ENCODE results near the gene SMG6. TPM values are rescaled to one million over a fixed set of nuclear protein-coding genes. Genes with fewer than 3 reads are reported as not detected.

SMG6 gene
- total and polyA plus RNA-seq, 2 of the 13 experiments (the other 11 are each of a cell fraction or from before 2014, with no cell fraction given) = 4.6 to 14.6 TPM

DNA sequence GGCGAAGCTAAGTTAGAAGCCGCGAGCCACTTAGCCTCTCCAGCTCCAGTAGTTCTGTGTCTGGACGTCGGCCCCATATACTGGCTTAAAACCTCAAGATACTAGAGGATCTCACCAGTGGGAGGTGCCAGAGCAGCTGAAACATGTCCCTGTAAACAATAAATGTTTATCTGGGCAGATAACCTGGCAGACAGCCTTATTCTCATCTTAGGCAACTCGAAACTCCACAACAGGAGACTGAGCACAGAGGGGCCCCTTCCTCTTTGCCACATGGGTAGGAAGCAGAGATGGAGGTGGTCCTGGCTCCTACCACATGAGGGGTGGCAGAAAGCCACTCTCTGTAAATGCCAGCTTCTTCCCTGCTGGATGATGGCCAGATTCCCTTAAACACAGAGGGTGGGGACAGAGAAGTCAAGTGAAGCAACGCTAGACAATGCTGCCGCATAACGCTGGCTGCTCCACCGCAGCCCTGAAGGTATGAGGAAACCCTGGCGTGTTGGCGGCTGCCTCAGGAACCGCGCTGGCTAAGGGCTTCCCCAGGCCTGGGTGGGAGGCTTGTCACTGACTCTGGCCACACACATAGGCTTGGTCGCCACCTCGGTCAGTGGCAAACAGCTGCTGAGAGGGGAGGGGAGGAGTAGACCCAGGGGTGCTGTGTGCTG, 180.8 kb downstream of the SMG6 start:
- CTCF ChIA-PET (ENCODE audit: low intra/inter-chr PET ratio, low total read pairs) = no interaction called here
- no peak overlapping the region for H3K4me2 ChIP-seq (ENCODE audit: low read depth, low read length)
- BruUV-seq (replicated peaks) = no TSS peak
- H3K9me3 ChIP-seq (ENCODE audit: low read length) = no peaks in the 10 kb centered on the region
- H2AFZ ChIP-seq (ENCODE audit: low read length) = no peak overlapping the region
- H3K4me3 ChIP-seq (replicated peaks in 1 of 3; ENCODE audit: insufficient read depth in 1 of 3, low read depth in 2 of 3, low read length in 3 of 3) = no peak overlapping the region
- TF ChIP-seq FOXP1 (IDR thresholded peaks at IDR 0.05) (no peak), FOXP1 (CRISPR knock-in tag; IDR thresholded peaks at IDR 0.05) (0 out of 2 replicates have a peak, but pooled peaks have one; percentile 8), KMT2A (CRISPR knock-in tag; IDR thresholded peaks at IDR 0.05) (no peak)
- TF ChIP-seq, protein P1, sequence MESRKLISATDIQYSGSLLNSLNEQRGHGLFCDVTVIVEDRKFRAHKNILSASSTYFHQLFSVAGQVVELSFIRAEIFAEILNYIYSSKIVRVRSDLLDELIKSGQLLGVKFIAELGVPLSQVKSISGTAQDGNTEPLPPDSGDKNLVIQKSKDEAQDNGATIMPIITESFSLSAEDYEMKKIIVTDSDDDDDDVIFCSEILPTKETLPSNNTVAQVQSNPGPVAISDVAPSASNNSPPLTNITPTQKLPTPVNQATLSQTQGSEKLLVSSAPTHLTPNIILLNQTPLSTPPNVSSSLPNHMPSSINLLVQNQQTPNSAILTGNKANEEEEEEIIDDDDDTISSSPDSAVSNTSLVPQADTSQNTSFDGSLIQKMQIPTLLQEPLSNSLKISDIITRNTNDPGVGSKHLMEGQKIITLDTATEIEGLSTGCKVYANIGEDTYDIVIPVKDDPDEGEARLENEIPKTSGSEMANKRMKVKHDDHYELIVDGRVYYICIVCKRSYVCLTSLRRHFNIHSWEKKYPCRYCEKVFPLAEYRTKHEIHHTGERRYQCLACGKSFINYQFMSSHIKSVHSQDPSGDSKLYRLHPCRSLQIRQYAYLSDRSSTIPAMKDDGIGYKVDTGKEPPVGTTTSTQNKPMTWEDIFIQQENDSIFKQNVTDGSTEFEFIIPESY (CRISPR knock-in tag; IDR thresholded peaks at IDR 0.05) = peak; percentile 60; the same call in 1 of the 2 replicates
- TF ChIP-seq, protein P2, sequence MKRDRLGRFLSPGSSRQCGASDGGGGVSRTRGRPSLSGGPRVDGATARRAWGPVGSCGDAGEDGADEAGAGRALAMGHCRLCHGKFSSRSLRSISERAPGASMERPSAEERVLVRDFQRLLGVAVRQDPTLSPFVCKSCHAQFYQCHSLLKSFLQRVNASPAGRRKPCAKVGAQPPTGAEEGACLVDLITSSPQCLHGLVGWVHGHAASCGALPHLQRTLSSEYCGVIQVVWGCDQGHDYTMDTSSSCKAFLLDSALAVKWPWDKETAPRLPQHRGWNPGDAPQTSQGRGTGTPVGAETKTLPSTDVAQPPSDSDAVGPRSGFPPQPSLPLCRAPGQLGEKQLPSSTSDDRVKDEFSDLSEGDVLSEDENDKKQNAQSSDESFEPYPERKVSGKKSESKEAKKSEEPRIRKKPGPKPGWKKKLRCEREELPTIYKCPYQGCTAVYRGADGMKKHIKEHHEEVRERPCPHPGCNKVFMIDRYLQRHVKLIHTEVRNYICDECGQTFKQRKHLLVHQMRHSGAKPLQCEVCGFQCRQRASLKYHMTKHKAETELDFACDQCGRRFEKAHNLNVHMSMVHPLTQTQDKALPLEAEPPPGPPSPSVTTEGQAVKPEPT (CRISPR knock-in tag; IDR thresholded peaks at IDR 0.05; ENCODE audit: low read depth) = no peak
- H4K20me1 ChIP-seq (ENCODE audit: insufficient read depth, low read length) = no peaks in the 10 kb centered on the region
- H3K27ac ChIP-seq (ENCODE audit: extremely low read length, insufficient read depth, low read length) = no peak overlapping the region
- no peak for ATAC-seq
- FAIRE-seq = no peak
- H3K27me3 ChIP-seq (ENCODE audit: control insufficient read depth in 1 of 2, insufficient read depth in 2 of 2, low read length in 2 of 2) = no peaks in the 10 kb centered on the region; a peak in 1 of 5 replicates
- WGBS (ENCODE audit: low lambda C conversion rate) = 87% methylated on average over 12 of the region's 16 CpGs
- in situ Hi-C loops (cut with HindIII; ENCODE audit: extremely low pct_ligation_motif_present, low pct_unique_long_range_greater_than_20kb) (no loop called here), intact Hi-C loops (cut with micrococcal nuclease; ENCODE audit: unreplicated experiment) (no loop called here)
- POLR2A ChIA-PET = no interaction called here
- H3K4me1 ChIP-seq (ENCODE audit: insufficient read depth, low read length) = peaks cover 16% of the 10 kb centered on the region
- H3K9ac ChIP-seq (ENCODE audit: insufficient read depth, low read depth, low read length) = no peak overlapping the region
- no peaks in the 10 kb centered on the region for H3K79me2 ChIP-seq (ENCODE audit: insufficient read depth, low read length)
- no peak for DNase-seq (ENCODE audit: low spot score)
- H3K36me3 ChIP-seq (replicated peaks in 1 of 2; ENCODE audit: control insufficient read depth in 1 of 2, insufficient read depth in 2 of 2, low read length in 2 of 2) = peaks cover 2 to 17% of the 10 kb centered on the region in 2 experiments; a peak in 2 of 5 replicates

Data from HepG2 (cell line).